Activated naive CD4-positive, alpha-beta T cell treated with Interleukin-2 at 50 U/mL for 16 hours (primary cell): Measurements from ENCODE around the gene TMEM51.

Experiments
- DNase-seq: peaks from one replicate; pipeline ENCODE4 v3.0.0-alpha.2; 2020

TMEM51 gene

GRCh38 chr1:15255582-15256149 is 102.1 kb downstream of the TMEM51 start:
- no peak for DNase-seq

GRCh38 chr1:15256584-15256983 is 103.0 kb downstream of the TMEM51 start:
- DNase-seq, result no peak

DNA sequence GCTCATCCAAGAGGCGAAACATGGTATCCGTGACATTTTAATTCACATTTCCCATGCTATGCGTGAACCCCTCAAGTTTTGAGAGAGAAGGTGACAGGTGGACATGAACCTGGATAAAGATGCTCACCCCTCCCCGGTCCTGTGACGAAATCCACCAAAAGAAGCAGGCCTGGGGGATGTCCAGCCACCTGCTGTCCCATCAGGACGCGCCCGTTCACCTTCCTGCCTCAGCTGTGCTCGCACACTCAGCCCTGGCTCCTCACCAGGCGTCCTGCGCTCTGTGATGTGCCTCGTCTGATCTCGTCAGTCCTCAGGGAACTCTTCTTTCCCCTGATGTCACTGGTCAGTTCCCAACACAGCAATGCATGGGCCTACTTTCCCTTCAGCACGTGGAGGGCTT is 103.8 kb downstream of the TMEM51 start:
- no peak for DNase-seq

DNA sequence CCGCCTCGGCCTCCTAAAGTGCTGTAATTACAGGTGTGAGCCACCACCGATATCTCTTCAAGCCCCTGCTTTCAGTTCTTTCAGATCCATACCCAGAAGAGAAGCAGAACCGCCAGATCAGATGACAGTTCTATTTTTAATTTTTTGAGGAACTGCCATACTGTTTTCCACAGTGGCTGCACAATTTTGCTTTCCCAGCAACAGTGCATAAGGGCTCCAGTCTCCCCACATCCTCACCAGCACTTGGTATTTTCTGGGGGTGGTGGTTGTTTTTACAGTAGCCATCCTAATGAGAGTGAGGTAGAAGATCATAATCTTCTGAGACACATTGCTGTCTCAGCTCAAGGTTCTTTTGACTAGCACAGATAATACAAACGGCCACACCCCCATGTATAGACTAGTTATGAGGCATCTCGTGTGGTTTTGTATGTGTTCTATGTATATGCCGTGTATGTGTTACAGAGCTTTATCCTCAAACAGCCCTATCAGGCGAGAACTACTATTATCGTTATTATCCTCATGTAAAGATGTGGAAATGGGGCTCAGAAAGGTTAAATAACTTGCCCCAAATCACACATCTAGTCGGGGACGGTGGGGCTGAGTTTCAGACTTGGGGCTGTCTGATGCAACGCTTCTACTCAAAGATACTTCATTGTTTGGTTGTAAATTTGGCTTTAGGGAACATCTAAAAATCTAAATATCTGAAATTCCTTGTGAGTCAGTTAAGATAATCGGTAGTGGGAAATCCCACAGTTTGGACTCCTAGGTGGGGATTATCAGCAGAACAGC is 105.5 kb downstream of the TMEM51 start:
- no peak for DNase-seq

DNA sequence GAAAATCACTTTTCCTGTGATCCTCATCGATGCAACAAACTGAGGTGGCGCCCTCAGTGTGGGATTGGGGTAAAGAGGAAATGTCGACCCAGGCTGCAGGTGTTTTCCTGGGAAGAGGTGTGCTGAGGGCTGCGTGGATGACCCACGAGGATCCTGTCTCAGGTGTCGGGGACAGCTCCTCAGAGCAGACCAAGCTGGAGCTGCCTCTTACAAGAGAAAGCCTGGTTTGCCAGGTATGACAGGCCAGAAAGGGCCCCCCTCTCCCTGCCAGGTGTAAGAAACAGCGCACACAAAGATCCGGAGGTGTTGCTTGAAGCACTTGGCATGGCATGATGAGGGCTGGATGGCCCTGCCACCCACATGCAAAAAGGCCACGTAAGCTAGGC is 106.1 kb downstream of the TMEM51 start:
- no peak for DNase-seq

DNA sequence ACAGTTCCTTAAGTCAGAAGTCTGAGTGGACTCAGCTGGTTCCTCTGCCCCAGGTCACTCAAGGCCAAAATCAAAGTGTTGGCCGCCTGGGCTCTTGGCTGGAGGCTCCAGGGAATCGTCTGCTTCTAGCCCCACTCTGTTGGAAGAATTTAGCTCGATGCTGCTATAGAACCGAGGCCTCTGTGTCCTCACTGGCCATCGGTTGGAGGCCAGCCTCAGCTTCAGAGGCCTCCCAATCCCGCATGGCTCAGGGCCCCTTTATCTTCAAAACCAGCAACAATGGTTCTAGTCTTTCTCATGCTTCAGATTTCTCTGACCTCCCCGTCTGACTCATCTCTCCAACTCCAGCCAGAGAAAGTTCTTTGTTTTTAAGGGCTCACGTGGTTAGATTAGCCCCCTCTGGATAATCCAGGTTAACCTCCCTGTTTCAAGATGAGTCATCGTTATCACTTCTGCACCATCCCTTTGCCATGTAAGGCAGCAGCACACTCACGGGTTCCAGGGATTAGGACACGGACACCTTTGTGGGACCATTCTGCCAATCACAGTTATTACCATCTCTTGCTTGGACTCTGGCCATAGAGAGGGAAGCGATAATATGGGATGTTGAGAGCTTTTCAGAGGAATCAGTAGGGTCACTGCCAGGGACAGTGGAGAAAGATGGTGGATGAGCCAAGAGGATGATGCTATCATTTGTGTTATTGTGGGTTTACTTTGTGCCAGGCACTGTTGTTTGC is 107.0 kb downstream of the TMEM51 start:
- no peak for DNase-seq

DNA sequence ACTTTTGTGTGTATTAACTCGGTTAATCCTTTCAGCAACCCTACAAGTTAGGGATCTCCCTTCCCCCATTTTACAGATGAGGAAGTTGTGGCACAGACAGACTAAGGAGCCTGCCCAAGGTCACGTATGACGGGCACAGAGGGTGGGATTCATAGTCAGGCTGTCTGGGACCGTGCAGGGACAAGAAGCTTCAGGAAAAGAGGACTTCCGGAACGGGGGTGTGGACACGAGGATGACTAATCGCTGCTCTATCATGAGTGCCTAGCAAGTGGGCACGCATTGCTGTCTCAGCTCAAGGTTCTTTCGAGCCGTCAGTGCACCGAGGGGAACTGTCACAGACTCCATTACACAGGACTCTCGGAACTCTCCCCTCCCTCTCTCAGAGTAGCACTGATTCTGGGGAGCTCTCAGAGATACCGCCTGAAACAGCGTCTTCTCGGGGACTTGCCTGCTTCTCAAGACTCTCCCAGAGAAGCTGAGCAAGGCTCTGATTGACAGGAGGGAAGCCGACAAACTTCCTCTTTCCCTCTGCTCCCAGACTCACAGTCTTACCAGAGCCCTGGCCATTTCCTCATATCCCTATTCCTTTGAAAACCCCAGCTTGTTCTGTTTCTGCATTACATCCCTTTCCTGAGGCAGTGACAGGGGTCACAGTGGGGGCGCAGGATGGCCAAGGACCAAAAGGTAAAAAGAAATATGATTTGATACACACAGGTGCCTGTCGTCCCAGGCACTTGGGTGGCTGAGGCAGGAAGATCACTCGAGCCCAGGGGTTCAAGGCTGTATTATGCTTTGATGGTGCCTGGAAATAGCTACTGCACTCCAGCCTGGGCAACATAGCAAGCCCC is 107.8 kb downstream of the TMEM51 start:
- peak; percentile 13 for DNase-seq

DNA sequence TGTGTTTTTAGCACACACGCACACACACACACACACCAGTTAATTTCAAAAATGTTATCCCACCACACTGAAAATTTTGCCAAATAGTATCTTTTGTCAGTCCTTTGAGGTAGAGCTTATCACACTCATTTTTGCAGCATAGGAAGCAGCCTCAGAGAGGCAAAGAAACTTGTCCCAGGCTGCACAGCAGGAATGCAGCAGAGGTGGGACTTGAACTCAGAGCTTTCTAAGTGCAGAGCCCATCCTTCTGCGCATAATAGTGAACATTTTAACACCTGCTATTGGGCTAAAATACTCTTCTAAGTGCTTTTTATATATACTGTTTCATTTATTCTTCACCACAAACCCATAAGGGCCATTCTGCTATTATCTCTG is 108.4 kb downstream of the TMEM51 start:
- DNase-seq, result no peak

- no peak for DNase-seq
Observed at GRCh38 chr1:15262706-15263105, 109.2 kb downstream of the TMEM51 start.

- no peak for DNase-seq
Observed at GRCh38 chr1:15264769-15265168, 111.2 kb downstream of the TMEM51 start.
